SK-N-MC (cell line): ENCODE data around the gene PSMB3.

ENCODE experiments used
- EZH2 ChIP-seq: fragments of 200-600 bp; sonication (generic); IDR thresholded peaks from one replicate; pipeline ENCODE4 v1.6.1; 2017; ENCODE audit warnings: antibody characterized with exemption
- FOXP2 ChIP-seq: optimal IDR thresholded peaks from 2 replicates; pipeline ENCODE3; 2011; ENCODE audit warnings: mild to moderate bottlenecking, moderate library complexity; ENCODE audit not compliant: insufficient read depth; ENCODE audit errors: extremely low read length, control extremely low read depth
- POLR2AphosphoS5 ChIP-seq: IDR thresholded peaks from 2 replicates; pipeline ENCODE4 v1.6.1; 2012; ENCODE audit warnings: mild to moderate bottlenecking, low read depth, low read length, borderline replicate concordance

GRCh38 chr17:38730526-38731379 is 21.8 kb upstream of the PSMB3 start:
- TF ChIP-seq EZH2 (no peak), POLR2AphosphoS5 (no peak), FOXP2 (no peak)
